SK-N-MC (cell line): ENCODE data around the gene EXOC3L4.

Experiments used
- EZH2 ChIP-seq: fragments of 200-600 bp; sonication (generic); IDR thresholded peaks from one replicate; pipeline ENCODE4 v1.6.1; 2017; ENCODE audit warnings: antibody characterized with exemption
- POLR2AphosphoS5 ChIP-seq: IDR thresholded peaks from 2 replicates; pipeline ENCODE4 v1.6.1; 2012; ENCODE audit warnings: mild to moderate bottlenecking, low read depth, low read length, borderline replicate concordance

DNA sequence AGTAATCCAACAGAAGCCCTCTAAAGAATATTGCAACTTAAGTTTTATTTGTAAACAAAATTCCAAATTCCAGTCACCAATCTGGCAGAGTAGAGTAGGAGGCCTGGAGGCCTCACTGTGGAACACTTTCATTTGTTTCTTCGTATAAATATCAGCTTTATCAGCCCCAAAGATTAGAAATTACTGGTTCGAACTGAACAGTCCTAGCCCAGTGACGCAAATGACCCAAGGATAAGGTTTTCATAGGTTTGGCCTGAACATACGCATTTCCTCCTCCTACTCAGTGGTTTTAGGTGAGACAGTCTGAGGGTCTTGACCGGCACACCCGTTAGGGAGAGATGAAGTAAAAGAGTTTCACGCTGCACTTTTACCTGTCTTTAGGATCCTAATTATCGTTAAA, 38.8 kb upstream of the EXOC3L4 start:
- no peak for TF ChIP-seq POLR2AphosphoS5
- TF ChIP-seq EZH2 = no peak
